IPS-15b (cell line): ENCODE results near the gene SLC4A2.

Source experiments
- H3K27me3 ChIP-seq: one replicate; pipeline ENCODE4 v1.6.1; 2013; ENCODE audit warnings: low read length; ENCODE audit not compliant: control insufficient read depth, insufficient read depth
- H3K36me3 ChIP-seq: one replicate; pipeline ENCODE4 v1.6.1; 2013; ENCODE audit warnings: low read length; ENCODE audit not compliant: control insufficient read depth, insufficient read depth
- H3K4me1 ChIP-seq: one replicate; pipeline ENCODE4 v1.6.1; 2013; ENCODE audit warnings: mild to moderate bottlenecking, low read length; ENCODE audit not compliant: control insufficient read depth, insufficient read depth
- H3K4me3 ChIP-seq: one replicate; pipeline ENCODE4 v1.5.1; 2013; ENCODE audit warnings: low read depth, low read length
- H3K9ac ChIP-seq: one replicate; pipeline ENCODE4 v1.6.1; 2013; ENCODE audit warnings: low read depth, mild to moderate bottlenecking, low read length
- H3K9me3 ChIP-seq: one replicate; pipeline ENCODE4 v1.6.1; 2013; ENCODE audit warnings: mild to moderate bottlenecking, low read length; ENCODE audit not compliant: control insufficient read depth, insufficient read depth

The SLC4A2 gene

DNA sequence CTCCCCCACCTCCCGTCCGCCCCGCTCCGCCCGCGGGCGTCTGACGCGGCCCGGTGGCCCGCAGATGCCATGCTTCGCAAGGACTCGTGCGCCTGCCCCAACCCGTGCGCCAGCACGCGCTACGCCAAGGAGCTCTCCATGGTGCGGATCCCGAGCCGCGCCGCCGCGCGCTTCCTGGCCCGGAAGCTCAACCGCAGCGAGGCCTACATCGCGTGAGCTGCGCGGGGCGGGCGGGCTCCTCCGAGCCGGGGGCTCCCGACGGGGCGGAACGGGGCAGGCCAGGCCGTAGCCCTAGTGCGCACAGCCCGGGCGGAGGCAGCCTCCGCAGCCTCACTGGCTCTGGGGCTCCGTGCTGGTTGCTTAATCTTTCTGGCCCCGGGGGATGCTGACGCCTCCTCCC lies 8.3 kb upstream of the SLC4A2 start:
- Histone ChIP-seq H3K27me3 (peaks cover 30% of the 10 kb centered on the region), H3K36me3 (no peaks in the 10 kb centered on the region), H3K9me3 (no peaks in the 10 kb centered on the region), H3K4me3 (peak overlapping the region; percentile 22), H3K9ac (no peak overlapping the region), H3K4me1 (no peaks in the 10 kb centered on the region)

DNA sequence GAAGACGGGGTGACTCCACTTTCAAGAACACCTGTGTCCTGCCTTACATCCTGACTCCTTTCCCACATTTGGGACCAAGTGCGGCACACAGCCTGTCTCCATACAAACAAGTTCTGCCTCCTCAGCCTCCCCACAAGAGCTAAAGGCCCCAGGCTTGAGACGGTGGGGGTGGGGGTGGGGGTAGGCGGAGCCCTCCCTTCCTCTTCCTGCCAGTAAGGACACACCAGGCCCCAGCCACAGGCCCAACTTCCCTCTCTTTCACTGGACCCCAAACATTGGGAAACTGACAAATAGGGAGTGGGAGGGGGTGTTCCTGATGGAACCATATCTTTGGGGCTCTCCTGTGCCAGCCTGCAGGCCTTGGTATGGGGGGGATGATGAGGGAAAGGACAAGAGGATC lies 6.3 kb upstream of the SLC4A2 start:
- Histone ChIP-seq H3K27me3 (peaks cover 38% of the 10 kb centered on the region), H3K9ac (no peak overlapping the region), H3K4me3 (no peak overlapping the region), H3K9me3 (no peaks in the 10 kb centered on the region), H3K4me1 (no peaks in the 10 kb centered on the region), H3K36me3 (no peaks in the 10 kb centered on the region)

DNA sequence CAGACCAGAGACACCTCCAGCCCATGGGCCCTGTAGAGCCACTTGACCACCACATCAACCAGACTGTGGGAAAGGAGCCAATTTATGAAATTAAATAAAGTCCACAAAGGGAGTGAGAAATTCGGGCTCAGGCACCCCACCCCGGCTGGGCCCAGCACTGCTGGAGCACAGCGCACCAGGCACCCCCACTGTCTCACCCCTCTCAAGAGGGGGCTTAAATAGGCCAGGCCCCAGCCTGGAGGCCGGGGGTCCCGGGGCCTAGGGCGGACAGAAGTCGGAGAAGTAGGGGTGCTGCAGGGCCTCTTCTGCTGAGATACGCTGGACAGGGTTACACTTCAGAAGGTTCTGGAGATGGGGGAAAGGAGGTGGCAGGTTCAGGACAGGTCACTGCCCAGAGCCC lies 5.6 kb upstream of the SLC4A2 start:
- H3K36me3 ChIP-seq: no peaks in the 10 kb centered on the region
- H3K9me3 ChIP-seq: no peaks in the 10 kb centered on the region
- no peak overlapping the region for H3K4me3 ChIP-seq
- no peak overlapping the region for H3K9ac ChIP-seq
- no peaks in the 10 kb centered on the region for H3K4me1 ChIP-seq
- H3K27me3 ChIP-seq: peaks cover 38% of the 10 kb centered on the region

DNA sequence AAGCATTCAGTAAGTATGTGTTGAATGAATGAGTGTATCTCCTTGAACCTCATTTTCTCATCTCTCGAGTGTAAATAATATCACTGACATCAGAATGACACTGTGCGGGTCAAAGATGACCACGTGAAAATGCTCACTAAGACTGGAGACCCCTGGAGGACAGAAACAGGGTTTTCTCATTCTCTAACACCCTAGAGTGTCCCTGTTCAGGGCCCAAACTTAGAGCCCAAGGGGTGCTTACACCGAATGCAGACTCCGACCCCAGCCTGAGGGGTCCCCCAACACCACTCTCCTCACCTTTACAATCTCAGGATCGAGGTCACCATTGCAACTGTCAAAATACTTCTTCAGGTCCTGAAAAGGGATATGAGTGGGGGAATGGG lies 3.1 kb upstream of the SLC4A2 start:
- Histone ChIP-seq H3K9ac (no peak overlapping the region), H3K9me3 (no peaks in the 10 kb centered on the region), H3K36me3 (no peaks in the 10 kb centered on the region), H3K4me3 (peak overlapping the region; percentile 89), H3K4me1 (no peaks in the 10 kb centered on the region), H3K27me3 (peaks cover 32% of the 10 kb centered on the region)

DNA sequence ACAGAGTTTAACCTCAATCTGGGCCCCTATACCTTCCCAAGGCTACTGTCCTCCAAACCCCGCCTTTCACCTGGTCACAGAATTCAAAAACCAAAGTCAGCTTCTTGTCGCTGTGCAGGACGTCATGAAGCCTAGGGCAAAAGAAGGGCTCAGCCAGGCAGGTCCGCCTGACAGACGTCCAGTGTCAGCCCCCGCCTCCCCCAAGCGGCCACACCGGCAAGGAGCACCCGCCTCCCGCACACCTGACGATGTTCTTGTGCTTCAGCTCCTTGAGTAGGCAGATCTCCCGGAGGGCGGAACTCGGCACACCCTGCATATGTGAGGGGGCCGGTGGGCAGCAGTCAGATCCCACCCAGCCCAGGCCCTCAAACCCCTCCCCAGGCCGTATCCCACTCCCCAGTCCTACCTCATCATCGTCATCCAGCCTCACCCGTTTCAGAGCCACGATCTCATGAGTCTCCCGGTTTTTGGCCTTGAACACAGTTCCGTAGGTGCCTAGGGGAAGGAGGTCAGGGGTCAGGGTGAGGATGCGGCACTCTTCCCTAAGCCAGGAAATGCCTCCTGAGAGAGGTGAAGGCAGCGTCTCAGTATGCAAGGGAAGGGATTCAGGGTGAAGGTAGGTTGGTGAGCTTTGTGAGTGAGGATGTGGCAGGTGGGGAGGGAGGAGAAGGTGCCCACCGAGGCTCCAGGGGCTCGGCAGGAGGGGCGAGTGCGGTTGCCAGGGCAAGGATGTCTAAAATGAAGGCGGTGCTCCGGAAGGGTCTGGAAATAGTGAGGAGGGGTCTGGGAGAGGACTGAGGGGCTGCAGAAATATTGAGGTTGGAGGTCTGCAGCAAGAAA lies 2.5 kb upstream of the SLC4A2 start:
- Histone ChIP-seq H3K4me3 (peak overlapping the region; percentile 89), H3K36me3 (no peaks in the 10 kb centered on the region), H3K9me3 (no peaks in the 10 kb centered on the region), H3K27me3 (peaks cover 27% of the 10 kb centered on the region), H3K4me1 (no peaks in the 10 kb centered on the region), H3K9ac (no peak overlapping the region)

DNA sequence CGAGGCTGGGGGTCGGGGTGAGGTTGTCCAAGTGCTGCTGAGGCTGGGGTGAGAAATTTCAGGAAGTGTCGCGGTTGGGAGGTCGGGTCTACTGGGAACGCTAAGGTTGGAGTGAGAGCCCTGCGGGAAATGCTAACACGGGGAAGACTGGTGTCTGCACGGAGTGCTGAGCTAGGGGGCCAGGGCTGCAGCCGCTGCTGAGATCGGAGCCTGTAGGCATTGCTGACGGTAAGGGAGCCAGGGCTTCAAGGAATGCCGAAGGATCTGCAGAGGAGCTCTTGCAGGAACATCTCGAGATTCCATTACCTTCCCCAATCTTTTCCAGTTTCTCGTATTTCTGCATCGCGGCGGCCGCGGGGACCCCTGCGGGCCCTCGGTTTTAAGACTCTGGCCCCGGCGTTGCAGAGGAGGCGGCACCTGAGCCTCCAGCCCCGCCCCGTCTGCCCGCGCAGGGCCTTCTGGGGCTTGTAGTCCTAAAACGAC lies 1.8 kb upstream of the SLC4A2 start, which contains the start of gene CDK5:
Gene CDK5, minus strand, starts transcription at position 392 of the 483 bp plus-strand sequence. Its CDS starts 49 bp downstream, at position 343.
- Histone ChIP-seq H3K9me3 (no peaks in the 10 kb centered on the region), H3K36me3 (no peaks in the 10 kb centered on the region), H3K4me1 (no peaks in the 10 kb centered on the region), H3K27me3 (peaks cover 22% of the 10 kb centered on the region), H3K9ac (no peak within 1 kb of the TSS), H3K4me3 (peak within 1 kb of the TSS; percentile 89)

DNA sequence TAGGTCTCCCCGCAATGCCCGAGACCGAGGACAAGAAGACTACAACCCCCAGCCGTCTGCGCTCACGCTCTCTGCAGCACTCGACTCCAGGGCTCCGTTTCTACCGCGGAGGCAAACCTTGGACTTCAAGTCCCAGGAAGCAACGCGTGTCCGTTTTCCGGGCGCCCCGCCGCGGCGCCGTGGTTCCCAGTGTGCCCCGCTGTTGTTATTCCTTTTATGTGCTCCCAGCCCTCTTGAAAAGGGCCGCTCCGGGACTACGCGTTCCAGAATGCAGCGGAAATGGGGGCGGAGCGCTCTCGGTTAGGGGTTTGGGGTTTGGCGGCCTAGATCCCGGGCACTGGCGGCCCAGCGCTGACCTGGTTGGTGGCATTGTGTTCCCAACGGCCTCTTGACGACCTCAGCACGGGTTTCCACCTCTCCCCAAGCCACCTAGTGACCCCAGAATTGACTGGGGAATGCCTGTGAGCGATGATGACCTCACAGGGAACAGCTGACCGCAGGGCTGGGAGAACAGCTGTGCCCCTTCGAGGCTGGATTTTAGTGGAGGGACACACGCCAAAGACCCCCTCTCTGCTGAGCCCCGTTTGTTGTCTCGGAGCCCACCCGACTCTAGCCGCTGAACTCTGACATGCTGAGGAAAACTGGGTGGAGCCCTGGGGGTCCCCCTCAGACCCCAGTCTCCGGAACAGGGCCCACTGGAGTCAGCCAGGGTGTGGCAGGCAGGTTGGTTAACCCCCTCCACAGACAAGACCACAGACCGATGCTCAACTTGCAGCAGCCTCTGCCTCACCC lies 1.2 kb upstream of the SLC4A2 start:
- peak overlapping the region; percentile 89 for H3K4me3 ChIP-seq
- no peaks in the 10 kb centered on the region for H3K4me1 ChIP-seq
- no peaks in the 10 kb centered on the region for H3K36me3 ChIP-seq
- peaks cover 19% of the 10 kb centered on the region for H3K27me3 ChIP-seq
- no peaks in the 10 kb centered on the region for H3K9me3 ChIP-seq
- no peak overlapping the region for H3K9ac ChIP-seq

DNA sequence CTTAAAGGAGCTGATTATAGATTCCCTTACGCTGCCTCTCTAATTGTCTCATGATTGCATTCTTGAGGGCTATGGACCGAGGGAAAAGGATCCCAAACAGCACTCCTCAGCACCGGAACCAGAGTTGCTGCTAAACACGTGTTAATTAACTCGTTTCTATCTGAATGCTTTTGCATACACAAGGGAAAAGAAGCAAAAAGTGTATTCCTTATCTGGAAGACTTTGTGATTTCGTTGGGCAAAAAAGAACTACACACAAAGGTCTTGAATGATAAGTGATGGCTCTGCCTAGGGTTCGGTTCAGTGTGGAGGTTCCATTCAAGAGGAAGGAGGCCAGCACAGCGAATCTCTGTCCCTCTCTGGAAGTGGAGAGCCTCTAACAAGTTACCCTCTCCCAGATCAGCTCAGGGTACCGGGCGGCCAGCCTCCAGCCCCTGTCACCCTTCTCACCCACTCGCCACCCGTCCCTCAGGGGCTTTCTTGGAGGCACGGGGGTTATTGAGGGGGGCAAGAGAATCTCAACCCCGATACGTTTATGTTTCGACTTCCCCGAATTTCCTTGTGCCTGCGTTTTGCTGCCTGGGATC lies 515 bp upstream of the SLC4A2 start:
- Histone ChIP-seq H3K9ac (no peak overlapping the region), H3K4me1 (peaks cover 3% of the 10 kb centered on the region), H3K9me3 (no peaks in the 10 kb centered on the region), H3K36me3 (no peaks in the 10 kb centered on the region), H3K27me3 (peaks cover 19% of the 10 kb centered on the region), H3K4me3 (peak overlapping the region; percentile 58)

DNA sequence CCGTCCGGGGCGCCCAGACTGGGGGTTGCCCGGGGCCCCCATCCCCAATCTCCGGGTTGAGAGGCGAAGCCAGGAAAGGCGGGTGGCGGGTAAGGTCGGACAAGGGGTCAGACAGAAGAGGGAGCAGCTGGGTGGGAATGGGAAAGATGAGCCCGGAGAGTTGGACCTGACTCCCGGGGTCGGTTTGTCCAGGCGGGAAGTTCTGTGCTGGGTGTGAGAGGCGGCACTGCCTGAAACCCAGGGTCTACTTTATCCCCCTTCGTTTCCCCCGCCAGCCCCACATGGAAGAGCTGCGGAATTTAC lies 675 bp downstream of the SLC4A2 start:
- peaks cover 3% of the 10 kb centered on the region for H3K36me3 ChIP-seq
- peak overlapping the region; percentile 74 for H3K4me3 ChIP-seq
- peaks cover 3% of the 10 kb centered on the region for H3K4me1 ChIP-seq
- H3K9me3 ChIP-seq: no peaks in the 10 kb centered on the region
- peak overlapping the region; percentile 54 for H3K9ac ChIP-seq
- peaks cover 19% of the 10 kb centered on the region for H3K27me3 ChIP-seq

DNA sequence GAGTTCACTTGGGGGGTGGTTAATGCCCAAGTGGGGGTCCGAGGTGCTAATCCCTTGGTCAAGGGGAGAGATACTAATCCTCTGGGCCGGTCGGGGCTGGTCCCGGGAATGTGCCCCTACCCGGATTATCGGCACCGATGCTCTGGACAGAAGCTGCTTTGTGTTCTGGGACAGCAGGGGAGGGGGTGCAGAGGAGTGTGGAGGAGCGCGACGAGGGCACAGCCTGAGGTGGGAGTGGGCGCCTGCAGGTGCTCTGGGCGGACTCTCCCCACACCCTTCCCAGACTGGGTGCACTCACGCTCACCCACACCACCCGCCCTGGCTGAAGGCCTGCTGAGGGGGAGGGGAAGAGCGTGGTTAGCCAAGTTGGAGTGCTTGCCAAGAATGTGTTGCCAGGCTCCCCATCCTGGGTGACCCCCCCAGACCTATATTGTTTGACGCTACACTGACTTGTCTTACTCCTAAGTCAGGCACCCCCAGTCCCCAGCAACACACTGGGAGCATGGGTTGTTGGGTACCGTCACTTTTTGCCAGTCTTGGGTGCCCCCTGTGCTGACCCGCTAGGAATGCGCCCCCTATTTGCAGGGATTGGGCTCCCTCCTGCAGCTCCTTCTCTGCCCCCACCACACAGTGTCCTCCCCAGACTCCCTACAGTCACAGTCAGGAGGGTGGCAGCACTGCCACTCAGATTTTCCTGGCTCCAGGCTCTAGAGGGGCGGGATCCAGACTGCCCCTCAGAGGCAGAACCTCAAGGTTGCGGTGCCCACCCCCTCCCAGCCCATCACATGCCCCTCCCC lies 1.2 kb downstream of the SLC4A2 start:
- Histone ChIP-seq H3K4me1 (peaks cover 3% of the 10 kb centered on the region), H3K36me3 (peaks cover 7% of the 10 kb centered on the region), H3K4me3 (peak overlapping the region; percentile 74), H3K27me3 (peaks cover 17% of the 10 kb centered on the region), H3K9me3 (no peaks in the 10 kb centered on the region), H3K9ac (peak overlapping the region; percentile 54)
